Neural progenitor cell (in vitro differentiated cells): ENCODE measurements around the gene DGCR6.
"Not testable (repeated sequence)": the region's sequence is repeated elsewhere in the genome, so short reads cannot be mapped to it uniquely, and the experiment has no call there.

ENCODE experiments used
- EZH2 ChIP-seq: fragments of 200-600 bp; sonication (generic); IDR thresholded peaks from 2 replicates; pipeline ENCODE4 v1.6.1; 2017; ENCODE audit warnings: antibody characterized with exemption, mild to moderate bottlenecking, moderate library complexity
- EZH2phosphoT487 ChIP-seq: fragments of 200-600 bp; sonication (generic); IDR thresholded peaks from 2 replicates; pipeline ENCODE4 v1.6.1; 2017; ENCODE audit warnings: antibody characterized with exemption
- TF ChIP-seq, protein P1 (sequence below): fragments of 200-600 bp; sonication (generic); IDR thresholded peaks from 2 replicates; pipeline ENCODE4 v1.5.1; 2017; ENCODE audit warnings: antibody characterized with exemption, mild to moderate bottlenecking

GRCh38 chr22:18954303-18954989 is 48.3 kb downstream of the DGCR6 start:
- TF ChIP-seq, protein P1, sequence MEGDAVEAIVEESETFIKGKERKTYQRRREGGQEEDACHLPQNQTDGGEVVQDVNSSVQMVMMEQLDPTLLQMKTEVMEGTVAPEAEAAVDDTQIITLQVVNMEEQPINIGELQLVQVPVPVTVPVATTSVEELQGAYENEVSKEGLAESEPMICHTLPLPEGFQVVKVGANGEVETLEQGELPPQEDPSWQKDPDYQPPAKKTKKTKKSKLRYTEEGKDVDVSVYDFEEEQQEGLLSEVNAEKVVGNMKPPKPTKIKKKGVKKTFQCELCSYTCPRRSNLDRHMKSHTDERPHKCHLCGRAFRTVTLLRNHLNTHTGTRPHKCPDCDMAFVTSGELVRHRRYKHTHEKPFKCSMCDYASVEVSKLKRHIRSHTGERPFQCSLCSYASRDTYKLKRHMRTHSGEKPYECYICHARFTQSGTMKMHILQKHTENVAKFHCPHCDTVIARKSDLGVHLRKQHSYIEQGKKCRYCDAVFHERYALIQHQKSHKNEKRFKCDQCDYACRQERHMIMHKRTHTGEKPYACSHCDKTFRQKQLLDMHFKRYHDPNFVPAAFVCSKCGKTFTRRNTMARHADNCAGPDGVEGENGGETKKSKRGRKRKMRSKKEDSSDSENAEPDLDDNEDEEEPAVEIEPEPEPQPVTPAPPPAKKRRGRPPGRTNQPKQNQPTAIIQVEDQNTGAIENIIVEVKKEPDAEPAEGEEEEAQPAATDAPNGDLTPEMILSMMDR: peak; percentile 77
- TF ChIP-seq EZH2, EZH2phosphoT487: not testable (repeated sequence)
